HuH-7.5 (cell line): ENCODE measurements around the gene GPHN.
A peak's percentile ranks its signal among the peaks of the same experiment; 100 is the strongest.

Experiments
- DNase-seq: peaks from one replicate; pipeline ENCODE4 v3.0.0; 2011; ENCODE audit warnings: low spot score

Gene GPHN

DNA sequence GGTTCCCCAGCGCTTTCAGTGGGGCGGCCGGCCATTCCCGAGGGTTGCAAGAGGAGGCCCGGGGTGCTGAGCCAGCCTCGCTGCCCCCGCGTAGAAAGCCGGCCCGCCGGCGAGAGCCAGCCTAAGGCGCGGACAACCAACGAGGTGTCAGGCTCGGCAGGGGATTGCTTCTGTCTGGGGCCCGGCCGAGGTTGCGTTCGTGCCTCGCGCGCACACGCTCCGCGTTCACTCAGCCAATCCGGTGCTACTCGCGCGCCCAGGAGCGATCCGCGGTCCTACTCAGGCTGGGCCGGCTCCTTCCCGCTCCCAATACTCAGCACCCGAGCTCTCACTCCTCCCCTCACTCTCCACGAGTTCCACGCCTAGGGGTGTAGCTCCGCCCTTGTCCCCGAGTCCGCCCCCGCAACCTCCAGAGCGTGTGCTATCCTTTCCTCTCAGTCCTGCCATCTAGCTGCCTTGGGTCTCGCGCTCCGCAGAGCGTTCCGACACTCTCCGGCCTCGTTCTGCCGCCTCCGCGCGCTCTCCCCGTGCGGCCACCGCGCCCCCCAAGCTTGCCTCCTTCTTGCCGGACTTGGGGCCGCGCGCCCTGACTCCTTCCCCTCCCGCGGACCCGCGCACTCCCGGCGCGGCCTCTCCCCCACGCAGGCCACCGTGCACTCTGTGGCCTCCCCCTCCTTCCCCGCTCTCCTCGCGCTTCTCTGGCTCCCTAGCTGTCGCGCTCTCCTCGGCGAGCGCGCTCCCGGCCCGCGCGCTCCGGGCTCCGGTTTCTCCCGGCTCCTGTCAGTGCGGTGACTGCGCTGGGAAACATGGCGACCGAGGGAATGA, at the start of gene GPHN:
Gene GPHN, plus strand, starts transcription at position 426 of the 825 bp plus-strand sequence.
- peak; percentile 76 for DNase-seq

DNA sequence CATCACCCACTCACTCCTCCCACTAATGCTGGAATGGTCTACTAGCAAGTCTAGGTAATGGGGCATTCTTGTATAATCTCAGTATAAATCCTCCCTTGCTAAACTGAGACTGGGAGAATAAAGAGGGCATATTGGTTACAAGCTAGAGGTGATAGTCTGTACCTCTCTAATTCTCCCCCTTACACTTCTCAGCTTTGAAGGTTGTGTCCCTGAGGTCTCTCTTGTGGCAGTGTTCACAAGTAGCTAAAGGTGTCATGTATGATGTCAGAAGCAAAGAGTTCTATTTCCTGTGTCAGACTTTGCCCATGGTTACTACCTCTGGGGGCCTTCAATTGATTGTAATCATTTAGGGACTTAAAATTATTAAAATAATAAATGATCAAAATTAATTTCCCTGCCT, 48.3 kb upstream of the GPHN start:
- no peak for DNase-seq

DNA sequence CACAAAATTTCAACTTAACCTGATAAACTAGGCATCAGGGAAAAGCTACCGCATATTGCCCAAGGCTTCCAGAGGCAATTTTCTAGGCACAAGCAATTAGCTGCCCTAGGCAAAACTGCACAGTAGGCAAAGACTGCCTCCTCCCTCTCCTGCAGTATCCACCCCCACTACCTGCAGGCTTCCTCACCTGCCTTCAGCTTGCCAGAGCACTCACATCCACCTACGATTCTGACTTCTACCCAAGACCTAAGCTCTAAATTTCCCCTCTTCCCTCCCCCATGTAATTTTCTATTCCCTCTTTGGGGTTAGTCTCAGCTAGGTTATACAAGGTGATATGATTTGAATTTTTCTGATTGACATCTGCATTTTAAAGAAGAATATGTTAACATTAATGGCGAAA, 43.7 kb upstream of the GPHN start:
- DNase-seq: no peak

DNA sequence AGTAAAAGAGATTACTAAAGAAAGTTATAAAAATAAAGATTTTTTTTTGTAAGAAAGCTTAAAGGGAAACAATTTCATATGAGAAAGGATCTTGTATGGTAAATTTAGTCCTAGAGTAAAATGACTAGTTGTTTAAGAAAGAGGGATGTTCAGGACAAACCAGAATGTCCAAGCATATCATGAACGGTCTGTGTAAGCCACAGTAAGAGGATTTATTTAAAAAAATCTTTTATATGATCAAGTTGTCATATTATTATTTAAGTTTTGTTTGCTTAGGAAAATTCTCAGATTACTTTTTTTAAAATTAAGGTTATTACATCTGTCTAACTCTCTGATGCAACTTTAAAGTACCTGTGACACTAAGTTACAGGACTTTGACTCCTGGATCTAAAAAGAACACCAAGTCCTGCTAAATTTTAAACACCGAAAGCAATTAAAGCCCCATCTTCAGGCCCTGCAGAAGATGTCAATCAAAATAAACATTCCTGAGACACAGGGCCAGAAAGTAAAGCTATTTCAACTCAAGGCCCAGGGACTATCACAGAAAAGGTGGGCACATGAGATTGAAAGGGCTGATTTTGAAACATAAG, 39.1 kb upstream of the GPHN start:
- no peak for DNase-seq

DNA sequence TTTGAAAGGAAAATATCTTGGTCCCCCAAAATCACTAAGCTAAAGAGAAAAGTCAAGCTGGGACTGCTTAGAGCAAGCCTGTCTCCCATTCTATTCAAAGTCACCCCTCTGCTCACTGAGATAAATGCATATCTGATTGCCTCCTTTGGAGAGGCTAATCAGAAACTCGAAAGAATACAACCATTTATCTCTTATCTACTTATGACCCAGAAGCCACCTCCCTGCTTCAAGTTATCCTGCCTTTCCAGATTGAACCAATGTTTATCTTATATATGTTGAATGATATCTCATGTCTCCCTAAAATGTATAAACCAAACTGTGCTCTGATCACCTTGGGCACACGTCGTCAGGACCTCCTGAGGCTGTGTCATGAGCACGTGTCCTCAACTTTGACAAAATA, 36.4 kb upstream of the GPHN start:
- DNase-seq: no peak

DNA sequence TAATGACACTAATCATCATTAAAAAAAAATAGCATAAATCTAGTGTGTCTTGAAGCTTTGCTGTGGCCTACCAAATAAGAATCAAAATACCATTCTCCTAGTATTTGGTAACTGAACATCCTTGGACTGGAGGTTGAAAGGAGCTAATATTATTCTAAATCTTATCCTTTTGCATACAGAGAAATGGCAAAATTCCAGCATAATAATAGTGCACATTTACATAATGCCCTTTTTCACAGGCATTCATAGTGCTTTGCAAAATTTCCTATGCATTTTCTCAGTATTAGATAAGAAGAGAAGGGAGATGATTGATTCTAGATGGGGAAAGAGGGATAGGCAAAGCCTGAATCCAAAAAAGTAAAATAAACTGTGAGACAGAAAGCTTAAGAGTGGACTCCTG, 35.7 kb upstream of the GPHN start:
- DNase-seq: no peak

DNA sequence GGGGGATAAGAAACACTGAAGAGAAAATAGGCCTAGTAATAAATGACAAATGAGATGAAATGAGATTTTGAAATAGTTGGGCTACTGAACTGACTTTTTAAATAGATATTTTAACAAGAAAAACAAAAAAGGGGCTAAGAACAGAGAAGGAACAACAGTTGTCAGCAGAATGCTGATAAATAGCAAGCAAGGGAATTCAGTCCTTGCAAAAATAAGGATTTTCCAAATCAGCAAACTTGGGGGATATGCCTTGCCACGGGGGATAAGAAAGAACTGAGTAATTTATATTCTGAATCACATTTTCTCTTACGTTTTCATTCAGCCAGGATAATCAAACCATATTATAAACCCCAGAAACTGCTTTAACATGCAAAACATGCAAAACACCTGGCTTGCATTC, 34.7 kb upstream of the GPHN start:
- DNase-seq: no peak

DNA sequence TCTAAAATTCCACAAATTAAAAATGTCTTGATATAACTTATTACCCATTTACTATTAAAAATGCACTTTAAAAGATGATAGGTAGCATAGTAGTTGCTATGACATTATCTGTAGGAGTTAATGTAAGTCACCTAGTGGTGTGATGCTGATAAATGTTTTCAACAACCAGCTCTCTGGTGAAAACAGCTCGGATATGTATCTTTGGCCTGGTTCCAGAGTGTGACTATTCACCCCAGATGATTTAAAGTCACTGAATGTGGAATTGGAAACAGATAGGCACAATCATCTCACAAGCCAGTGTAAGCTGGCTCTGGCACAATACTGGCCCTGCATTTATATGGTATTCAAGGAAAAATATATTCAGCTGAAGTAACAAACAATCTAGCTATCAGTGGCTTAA, 31.0 kb upstream of the GPHN start:
- DNase-seq: no peak

DNA sequence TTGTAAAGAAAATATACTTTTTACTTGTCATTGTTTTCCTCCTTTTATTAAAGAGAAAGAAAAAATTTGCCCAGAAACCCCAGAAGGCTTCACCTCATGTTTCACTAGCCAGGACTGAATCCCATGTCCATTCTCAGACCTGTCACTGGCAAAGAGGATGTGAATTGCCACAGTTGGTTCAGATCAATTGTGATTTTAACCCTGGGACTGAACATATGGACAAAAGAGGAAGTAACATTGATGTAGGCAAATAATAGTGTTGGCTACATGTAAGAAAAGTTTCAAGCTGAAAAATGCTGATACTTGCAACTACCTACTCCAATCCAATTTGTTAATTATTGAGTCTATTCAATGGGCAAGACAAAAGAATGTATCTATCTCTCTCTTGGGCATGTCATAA, 30.4 kb upstream of the GPHN start:
- DNase-seq: no peak

DNA sequence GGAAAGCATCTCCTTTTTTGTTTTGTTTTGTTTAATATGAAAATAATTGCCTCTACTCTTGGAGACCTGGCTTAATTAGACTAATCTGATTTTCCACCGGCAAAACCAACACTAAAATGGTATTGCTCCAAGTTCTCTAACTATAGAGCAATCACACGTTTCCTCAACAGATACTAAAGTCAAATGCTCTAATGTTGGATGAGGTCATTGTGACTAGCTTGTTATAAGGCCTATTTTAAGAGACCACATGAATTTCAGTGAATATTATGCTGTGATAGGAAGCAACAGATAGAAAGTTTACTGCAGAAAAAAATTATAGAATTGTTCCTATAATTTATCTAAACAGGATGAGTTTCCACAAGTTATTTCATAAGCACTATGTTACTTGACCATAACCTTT, 25.1 kb upstream of the GPHN start:
- no peak for DNase-seq

DNA sequence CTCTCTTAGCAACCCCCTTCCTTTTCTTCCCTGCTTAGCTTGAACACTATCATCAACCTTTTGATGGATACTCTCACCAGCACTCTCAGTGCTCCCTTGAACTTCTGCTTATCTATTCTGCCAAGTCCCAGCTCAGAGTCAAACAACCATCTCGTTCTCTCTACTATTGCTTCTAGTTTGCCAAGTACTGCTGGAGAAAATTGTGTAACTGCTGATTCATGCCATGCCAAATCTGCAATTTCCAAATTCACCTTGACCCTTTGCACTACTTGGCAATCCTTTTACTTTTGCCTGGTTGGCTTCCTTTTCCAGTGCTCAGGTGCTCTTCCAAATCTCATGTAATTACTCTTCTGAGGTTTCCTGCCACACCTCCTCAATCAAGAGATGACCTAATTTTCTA, 24.6 kb upstream of the GPHN start:
- no peak for DNase-seq

DNA sequence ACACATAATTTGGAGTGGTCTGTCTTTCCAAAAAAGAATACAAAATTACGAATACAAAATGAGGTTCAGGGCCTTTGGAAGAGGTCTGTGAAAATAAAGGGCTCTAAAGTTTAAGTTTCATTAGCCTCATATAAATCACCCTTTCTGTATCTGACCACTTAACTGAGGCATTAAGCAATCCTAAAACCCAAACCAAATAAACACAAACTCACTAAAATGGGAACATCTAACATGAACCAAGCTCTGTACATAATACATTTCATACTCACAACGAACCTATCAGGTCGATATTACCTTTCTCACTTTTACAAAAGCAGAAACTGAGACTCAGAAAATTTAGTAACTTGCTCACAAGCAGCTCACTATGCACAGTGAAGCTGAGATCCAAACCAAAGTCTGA, 22.9 kb upstream of the GPHN start:
- DNase-seq: no peak

DNA sequence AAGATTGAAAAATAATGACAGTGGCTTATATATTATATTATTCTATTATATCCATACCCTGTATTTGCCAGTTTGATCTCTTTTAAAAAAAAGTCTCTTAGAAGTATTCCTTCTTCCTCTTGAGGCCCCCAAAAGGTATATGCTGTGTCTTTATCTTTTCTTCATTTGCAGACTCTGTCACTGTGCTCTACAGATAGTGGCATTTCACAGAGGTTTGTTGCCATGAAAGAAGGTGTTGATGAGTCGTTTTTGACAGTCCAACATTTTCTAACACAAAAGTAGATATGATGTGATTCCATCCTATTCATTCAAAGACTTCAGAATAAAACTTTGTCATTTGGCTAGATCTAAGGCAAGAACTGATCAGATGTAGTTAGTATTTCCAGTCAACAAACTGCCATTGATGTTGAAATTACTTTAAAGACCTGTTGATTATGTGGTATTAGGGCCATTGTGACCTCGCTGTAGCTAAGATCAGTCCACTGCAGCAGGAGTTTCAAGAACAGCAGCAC, 22.0 kb upstream of the GPHN start, which contains the start of gene CCDC196:
Gene CCDC196, plus strand, starts transcription at position 462 of the 512 bp plus-strand sequence. CDS start 132 bp downstream, outside the sequence.
- DNase-seq: no peak

DNA sequence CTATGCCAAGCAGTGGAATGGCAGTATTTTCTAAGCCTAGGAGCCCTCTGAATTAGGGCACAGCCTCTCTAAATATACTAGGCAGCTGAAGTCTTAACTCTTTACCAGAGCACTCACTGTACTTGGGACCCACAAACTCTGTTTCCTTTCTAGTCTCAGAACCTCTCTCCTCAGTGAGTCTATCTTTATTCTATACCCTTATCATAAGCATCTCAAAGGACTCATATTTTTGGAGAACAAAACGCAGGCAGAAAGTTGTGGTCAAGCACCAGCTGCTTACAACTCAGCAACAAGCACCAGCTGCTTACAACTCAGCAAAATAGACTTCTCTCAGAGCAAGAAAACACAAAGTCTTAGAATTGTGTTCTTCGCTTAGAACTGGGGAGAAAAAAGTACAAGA, 20.8 kb upstream of the GPHN start:
- no peak for DNase-seq

DNA sequence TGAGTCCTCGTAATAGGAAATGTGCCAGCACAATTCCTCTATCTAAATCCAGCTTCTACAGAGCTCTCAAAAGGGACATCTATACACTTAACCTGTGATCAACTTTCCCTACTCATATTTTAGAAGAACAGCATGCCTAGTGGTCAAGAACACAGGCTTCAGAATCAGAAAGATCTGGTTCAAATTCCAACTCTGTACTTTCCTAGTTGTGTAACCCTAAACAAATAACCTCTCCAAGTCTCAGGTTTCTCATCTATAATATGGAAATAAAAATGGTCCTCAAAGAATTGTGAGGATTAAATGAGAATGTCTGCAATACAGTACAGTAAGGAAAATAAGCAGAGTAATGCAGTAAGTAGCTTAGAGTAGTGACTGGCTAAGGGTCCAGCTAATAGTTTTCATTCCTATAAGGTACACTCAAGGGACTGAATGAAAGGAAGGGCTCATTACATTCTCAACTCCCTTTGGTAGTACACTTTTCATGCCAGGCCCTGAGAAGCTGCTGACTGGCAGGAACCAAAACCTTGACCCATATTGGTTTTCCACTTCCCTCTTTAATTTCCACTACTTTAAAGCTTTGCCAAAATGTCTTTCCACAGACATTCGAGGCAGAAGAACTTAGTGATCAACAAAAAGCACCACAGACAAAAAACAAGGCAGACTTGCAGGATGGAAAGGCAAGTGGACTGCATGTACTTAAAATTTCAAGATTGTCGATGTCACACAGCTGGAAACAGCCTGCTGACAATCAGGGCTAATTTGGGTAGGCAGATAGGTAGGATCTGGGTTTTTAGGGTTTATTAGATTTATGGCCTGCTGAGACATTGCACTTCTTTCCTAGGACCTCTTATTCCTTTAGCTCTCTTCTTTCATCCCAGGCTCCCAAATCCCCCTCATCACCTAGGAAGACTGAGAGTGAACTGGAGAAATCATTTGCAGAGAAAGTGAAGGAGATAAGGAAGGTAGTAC, 17.5 kb upstream of the GPHN start:
- no peak for DNase-seq

DNA sequence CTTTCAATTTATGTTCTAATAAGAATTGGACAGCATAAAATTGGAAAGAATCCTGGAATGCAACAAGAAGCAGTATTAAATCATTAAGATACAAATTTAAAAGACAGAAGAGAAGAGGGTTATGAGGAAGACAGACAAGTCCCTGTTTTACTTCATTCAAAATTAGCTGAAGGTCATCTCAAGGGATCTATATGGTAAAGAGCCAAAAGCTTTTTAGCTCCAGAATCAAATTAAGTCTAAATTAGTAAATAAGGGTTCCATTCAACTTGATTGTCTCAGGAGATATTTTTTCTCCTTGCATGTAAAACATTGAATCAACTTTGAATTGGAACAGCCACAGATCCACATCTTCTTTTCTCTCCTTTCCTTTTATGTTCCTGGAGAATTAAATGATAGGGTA, 14.2 kb upstream of the GPHN start:
- no peak for DNase-seq

DNA sequence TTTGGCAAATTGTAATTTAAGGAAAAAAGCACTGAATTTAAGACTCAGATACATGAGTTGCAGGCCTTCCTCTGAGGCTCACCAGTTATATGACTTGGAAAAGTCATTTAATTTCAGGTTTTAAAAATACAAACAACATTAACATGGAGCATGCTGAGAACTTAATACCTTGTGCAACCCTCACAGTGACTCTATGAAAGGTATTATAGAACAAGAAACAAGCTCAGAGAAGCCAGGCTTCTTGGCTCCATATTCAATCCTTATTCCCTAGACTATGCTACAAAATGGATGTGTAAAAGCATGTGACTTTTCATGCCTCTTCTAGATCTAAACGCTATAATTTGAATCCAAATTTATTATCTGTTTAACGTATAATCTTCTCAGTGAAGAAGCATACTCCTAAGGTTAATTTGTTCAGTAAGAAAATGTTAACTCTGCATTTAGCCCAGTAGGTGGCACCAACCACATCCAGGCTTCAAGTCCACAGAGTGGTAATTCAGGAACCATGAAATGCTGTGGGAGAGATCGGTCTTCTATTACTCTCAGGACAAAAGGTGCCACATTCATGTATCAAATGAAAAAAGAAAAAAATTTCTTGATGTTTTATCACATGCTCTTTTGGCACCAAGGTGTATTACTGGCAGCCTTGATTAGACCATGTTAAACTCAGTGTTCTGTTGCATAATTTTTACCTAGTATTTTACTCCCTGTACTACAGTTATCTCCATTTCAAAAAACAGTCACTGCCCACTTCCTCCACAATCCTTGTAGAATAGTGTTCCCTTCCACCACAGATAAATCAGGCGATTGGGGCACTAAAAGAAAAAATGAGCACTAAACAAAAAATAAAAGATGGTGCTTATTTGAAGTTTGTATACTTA, 12.5 kb upstream of the GPHN start:
- no peak for DNase-seq

DNA sequence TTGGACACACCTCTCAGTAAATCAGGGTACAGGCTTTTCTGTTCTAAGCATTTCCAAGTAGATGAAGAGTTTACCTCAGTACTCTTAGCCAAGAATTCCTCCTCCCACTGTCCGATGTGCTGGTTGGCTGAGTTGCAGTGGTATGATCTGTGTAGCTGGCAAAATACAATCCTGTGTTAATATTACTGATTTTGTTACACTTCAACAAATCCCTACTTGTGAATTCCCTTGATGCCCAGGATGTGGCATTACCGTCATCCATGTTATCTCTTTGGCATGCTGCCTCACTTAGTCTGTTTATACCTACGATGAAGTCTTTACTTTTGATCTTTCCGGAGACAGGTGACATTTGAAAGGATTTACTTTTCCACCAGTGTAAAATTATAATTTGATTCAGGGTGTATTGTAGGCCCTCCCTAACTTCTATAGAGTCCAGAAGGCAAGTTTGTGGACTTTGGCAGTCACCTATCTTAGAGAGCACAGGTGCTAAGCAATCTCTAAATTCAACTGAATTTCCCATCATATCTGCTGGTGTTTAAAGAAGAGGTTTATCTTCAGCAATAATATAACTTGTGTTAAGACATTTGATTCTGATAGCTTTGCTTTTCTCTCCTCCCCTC, 11.6 kb upstream of the GPHN start:
- DNase-seq: no peak

DNA sequence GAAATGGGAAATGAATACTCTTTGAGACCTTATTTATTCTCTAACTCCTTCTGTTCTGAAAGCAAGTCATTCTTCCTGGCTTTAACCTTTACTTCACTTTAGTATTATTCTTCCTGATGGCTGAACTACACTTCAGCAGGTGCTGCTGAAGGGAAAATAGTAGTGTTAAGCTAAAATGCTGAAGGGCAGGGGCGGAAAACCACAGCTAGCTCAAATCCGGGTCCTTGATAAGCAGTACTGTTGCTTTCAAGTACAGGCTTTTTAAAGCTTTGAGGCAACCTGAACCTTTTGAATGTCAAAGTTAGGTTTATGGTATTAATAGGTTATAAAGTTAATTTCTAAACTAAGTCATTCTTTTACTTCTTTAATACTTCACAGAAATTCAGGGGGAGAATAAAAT, 11.0 kb upstream of the GPHN start:
- DNase-seq: no peak

DNA sequence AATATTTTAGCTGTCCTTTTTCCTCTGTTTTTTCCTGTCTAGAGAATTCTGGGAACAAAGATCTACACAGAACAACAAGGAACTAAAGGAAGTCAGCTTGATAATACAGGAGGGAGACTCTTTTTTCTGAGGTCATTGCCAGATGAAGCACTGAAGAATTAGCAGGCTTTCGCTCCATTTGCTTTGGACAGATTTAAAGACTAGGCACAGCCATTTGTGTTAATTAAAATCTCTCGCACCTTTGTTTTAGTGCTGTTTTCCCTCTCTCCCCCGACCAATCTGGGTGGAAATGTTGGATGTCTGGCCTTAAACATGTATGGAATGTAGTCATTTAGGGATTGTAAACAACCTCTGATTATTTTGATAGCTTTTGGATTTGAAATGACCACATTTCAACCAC, 9.6 kb upstream of the GPHN start:
- no peak for DNase-seq

DNA sequence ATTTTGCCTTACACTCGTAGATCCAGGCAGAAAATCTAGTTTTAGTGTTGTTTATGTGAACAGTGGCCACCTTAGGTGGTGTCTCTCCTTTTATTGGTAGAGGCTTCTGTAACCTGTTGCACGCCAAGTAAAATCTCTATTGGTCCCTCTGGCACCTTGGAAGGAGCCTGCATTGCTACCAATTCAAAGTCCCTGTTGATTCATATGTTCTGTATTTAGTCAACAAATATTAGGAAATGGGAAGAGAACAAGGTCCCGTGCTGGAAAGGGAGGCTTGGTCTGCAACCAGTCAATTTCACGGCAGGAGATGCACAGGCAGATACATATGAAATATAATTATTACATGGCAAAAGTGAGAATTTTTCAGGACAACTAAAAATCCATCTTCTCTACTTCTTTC, 6.4 kb upstream of the GPHN start:
- DNase-seq: no peak
